NCI-H510A (cell line): ENCODE data around the gene PHLPP1.
"Not testable (repeated sequence)": the region's sequence is repeated elsewhere in the genome, so short reads cannot be mapped to it uniquely, and the experiment has no call there.

ENCODE experiments used
- DNase-seq: peaks from one replicate; lab custom pipeline; 2025; lab: John Stamatoyannopoulos, UW

Gene PHLPP1

DNA sequence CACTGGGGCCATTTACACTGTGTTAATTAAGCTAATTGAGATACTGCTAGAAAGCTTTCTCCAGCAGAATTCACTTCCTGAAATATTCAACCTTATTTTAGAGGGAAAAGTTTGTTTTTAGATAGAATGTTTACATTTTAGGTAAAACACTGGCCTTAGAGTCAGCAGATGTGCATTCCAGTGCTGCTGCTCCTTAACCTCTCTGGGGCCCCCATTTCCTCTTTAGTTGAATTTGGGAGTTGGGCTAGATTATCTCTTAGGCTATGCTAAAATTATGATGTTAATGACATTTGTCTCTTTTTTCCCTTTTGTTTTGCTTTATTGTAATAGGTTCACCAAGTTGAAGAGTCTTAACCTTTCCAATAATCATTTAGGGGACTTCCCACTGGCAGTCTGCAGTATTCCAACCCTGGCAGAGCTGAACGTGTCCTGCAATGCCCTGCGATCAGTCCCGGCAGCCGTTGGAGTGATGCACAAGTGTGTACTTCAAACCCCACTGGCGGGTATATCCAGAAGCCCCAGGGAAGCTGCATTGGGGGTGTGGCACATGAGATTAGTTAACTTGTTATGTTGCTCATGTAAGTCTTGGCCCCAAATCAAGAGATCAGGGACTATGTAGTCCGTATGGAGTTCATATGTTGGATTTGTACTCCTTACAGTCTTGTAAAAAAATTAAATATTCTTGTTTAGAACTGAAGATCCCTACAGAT lies 179.5 kb downstream of the PHLPP1 start:
- no peak for DNase-seq

DNA sequence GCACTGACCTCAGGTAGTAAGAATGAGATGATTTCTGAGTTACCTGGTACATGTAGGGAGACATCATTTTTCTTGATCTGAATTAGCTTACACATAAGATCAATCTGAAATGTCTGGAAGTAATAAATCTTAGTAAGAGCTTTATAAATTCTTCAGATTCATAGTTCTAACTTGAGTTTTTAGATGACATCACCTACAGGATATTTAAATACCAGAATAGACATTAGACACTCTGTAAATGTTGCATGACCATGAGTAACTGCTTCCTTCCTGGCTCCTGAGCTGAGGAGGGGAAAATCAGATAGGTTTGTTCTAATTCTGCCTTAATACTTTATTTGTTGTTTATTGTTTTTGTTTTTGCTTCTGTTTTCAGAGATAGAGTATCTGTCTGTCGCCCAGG lies 181.8 kb downstream of the PHLPP1 start:
- DNase-seq: no peak

DNA sequence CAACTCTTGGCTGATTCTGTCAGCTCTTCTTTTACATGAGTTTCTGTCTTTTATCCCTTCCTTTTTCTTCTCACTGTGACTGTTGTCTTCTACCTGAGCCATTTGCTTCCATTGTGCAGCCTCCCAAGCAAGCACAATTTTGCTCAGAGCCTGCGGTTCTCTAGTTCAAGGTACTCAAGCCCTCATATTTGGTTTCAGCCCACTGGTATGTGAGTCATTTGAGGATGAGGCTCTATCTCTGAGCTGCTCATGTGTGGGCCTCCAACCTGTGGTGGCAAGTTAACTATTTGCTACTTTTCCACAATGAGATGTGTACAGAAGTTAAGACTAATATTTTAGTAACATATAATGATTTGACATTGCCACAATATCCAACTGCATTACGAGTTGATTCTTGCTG lies 183.0 kb downstream of the PHLPP1 start:
- DNase-seq: no peak

DNA sequence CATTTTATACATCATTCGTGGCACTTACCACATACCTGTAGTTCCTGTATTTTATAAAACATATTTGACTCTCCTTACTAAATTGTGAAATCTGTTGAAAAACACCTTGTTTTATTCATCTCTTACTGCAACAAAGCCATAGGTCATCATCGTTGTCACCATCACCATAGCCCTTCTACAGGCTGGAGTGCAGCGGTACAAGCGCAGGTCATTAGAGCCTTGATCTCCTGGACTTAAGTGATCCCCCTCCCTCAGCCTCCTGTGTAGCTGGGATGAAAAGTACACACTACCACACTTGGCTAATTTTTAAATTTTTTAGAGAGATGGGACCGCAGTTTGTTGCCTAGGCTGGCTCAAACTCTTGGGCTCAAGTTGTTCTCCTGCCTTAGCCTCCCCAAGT lies 184.2 kb downstream of the PHLPP1 start:
- no peak for DNase-seq

- no peak for DNase-seq
Observed at GRCh38 chr18:62900132-62900883, 185.0 kb downstream of the PHLPP1 start.

DNA sequence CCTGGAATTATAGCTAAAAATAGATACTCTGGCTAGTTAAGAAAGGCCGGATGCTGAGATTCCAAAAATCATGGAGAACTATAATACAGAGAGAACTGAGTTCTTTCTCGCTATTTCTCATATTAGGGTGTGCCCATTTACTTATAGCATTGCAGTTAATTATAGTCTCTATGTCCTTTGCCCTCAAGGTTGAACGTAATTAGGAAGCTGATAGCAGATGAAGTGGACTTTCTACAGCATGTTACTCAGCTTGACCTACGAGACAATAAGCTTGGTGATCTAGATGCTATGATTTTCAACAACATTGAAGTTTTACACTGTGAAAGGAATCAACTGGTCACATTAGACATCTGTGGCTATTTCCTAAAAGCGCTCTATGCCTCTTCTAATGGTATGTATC lies 187.4 kb downstream of the PHLPP1 start:
- no peak for DNase-seq

GRCh38 chr18:62904396-62905285 lies 189.3 kb downstream of the PHLPP1 start:
- DNase-seq: no peak

DNA sequence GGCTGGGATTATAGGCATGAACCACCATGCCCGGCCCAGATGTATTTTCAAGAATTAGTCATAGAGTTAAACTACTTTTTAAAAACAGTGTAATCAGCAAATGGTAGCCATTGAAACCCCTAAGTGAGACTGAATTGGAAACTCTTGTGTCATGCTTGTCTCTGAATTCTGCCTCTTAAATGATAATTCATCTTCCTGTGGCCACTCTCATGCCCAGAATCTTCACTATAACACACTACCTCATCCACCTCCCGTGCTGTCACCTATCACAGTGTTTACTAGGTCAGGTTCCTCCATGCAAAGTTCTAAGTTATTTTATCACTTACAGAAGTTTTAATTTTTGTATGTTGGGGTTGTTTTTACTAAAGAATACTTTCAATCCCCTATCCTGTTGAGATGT lies 197.5 kb downstream of the PHLPP1 start:
- DNase-seq: no peak

- DNase-seq: not testable (repeated sequence)
Observed at GRCh38 chr18:62913824-62914223, 198.5 kb downstream of the PHLPP1 start.

GRCh38 chr18:62914871-62915392 lies 199.6 kb downstream of the PHLPP1 start:
- no peak for DNase-seq

- DNase-seq: no peak
Observed at GRCh38 chr18:62918361-62918760, 203.0 kb downstream of the PHLPP1 start.

DNA sequence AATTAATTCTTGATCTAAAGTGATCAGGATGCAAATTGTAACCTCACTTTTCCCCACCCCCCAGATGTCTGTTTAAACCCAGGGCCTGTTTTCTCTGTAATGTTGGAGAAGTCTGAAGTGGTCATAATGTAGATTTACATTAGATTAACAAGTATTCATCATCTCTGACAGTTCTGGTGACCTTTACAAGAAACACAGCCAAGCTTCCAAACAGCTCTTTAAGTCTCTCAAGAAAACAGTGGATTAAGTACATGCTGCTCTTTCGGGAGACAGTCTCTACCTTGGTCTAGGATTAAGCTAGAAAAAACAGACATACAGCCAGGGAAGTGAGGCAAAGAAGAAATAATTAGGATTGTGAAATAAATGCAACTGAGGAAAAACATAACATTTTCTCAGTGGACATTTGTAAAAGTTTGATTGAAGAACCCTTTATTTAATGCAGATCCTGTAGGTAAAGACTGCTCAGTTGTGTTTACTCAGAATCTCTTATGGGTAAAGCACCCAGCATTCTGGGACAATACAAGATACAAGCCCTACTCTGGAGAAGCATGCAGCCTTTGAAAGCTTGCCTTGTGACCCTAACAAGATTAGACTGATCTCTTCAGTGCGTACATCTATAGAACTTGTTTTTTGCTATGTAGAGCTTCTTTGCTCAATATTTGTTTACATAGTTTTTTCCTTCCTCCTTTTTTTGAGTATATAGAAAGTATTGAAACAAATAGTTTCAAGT lies 203.9 kb downstream of the PHLPP1 start:
- no peak for DNase-seq

- no peak for DNase-seq
Observed at GRCh38 chr18:62925031-62925688, 209.8 kb downstream of the PHLPP1 start.

- DNase-seq: no peak
Observed at GRCh38 chr18:62928326-62928725, 213.0 kb downstream of the PHLPP1 start.

- DNase-seq: no peak
Observed at GRCh38 chr18:62933261-62933887, 218.0 kb downstream of the PHLPP1 start.

GRCh38 chr18:62935994-62936393 lies 220.7 kb downstream of the PHLPP1 start:
- no peak for DNase-seq

GRCh38 chr18:62937065-62937464 lies 221.7 kb downstream of the PHLPP1 start:
- no peak for DNase-seq

DNA sequence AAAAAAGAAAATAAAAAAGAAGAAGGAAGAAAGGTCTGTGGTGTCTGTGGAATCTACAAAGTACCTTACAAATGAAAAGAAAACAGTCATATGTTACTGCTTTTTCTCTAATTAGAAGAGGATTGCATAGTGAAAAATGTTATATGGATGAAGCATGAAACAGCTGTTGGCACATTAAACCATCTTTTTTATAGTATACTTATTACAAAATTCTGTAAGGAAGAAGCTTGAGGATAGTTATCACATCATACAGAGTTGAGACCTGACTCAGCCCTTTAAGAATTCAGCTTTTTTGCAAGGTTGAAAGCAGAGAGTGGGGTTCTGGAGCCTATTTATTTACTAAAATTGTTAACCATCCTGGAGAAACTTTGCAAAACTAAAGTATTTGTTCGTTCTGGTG lies 222.7 kb downstream of the PHLPP1 start:
- no peak for DNase-seq

GRCh38 chr18:62938487-62938886 lies 223.1 kb downstream of the PHLPP1 start:
- DNase-seq: no peak

DNA sequence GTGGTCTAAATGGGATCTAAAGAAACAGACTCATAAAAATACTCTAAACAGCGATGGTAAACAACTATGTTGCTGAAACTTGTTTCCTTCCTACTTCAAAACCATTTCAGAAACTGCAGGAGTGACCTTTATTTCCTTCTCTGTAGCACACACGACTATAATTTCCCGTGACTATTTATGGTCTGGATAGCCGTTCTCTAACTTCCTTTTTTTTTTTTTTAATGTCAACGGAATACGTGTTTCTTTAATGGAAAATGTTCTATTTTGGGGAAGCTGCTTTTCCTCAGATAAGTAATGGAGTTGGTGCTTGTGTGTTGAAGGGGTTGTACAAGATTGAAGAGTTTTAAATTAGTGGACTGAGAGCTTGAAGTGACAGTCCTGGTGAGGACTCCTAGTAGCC lies 224.1 kb downstream of the PHLPP1 start:
- DNase-seq: no peak

GRCh38 chr18:62939926-62940325 lies 224.6 kb downstream of the PHLPP1 start:
- peak; percentile 42 for DNase-seq
